ENCODE measurements around the gene SPARCL1. TPM values are rescaled to one million over a fixed set of nuclear protein-coding genes. Genes with fewer than 3 reads are reported as not detected.
A peak's percentile ranks its signal among the peaks of the same experiment; 100 is the strongest.

SPARCL1 gene
- total RNA-seq, 1 donor from 2014 or later, result 26.1 TPM

DNA sequence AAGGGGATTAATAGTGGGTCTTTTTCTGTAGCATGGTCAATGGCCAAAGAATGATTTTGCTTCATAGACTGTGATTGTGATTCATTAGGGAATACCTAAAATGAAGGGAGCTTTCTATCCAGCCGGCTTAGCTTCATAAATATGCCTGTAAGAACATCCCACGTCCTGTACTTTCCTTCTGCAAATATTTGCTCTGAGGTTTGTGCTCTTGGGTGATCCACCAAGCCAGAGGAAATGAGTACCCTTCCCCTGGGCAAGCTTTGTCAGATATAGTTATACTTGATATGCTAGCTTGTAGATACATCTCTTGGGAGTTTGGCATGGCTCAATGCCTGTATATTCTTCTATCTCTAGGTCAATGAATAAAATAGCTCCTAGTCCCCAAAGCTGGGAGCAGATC is 28.2 kb upstream of the SPARCL1 start:
- Mint-ChIP-seq H3K36me3 (ENCODE audit: low read depth) (no peaks in the 10 kb centered on the region), H3K9me3 (ENCODE audit: low read depth) (no peaks in the 10 kb centered on the region), H3K4me3 (ENCODE audit: unreplicated experiment) (no peak overlapping the region), H3K4me1 (ENCODE audit: low read depth) (peaks cover 20% of the 10 kb centered on the region), H3K27me3 (ENCODE audit: low read depth) (no peaks in the 10 kb centered on the region), H3K27ac (ENCODE audit: unreplicated experiment) (peak overlapping the region; percentile 66)
- no peak for DNase-seq (ENCODE audit: low spot score)
- TF ChIP-seq, protein P1, sequence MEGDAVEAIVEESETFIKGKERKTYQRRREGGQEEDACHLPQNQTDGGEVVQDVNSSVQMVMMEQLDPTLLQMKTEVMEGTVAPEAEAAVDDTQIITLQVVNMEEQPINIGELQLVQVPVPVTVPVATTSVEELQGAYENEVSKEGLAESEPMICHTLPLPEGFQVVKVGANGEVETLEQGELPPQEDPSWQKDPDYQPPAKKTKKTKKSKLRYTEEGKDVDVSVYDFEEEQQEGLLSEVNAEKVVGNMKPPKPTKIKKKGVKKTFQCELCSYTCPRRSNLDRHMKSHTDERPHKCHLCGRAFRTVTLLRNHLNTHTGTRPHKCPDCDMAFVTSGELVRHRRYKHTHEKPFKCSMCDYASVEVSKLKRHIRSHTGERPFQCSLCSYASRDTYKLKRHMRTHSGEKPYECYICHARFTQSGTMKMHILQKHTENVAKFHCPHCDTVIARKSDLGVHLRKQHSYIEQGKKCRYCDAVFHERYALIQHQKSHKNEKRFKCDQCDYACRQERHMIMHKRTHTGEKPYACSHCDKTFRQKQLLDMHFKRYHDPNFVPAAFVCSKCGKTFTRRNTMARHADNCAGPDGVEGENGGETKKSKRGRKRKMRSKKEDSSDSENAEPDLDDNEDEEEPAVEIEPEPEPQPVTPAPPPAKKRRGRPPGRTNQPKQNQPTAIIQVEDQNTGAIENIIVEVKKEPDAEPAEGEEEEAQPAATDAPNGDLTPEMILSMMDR (IDR thresholded peaks at IDR 0.05), result no peak

GRCh38 chr4:87555773-87556619 is 26.8 kb upstream of the SPARCL1 start:
- TF ChIP-seq, protein P1 (IDR thresholded peaks at IDR 0.05), result no peak
- no peaks in the 10 kb centered on the region for H3K9me3 Mint-ChIP-seq (ENCODE audit: low read depth)
- no peak overlapping the region for H3K4me3 Mint-ChIP-seq (ENCODE audit: unreplicated experiment)
- no peaks in the 10 kb centered on the region for H3K36me3 Mint-ChIP-seq (ENCODE audit: low read depth)
- DNase-seq (ENCODE audit: low spot score), result no peak
- peaks cover 2% of the 10 kb centered on the region for H3K27me3 Mint-ChIP-seq (ENCODE audit: low read depth)
- H3K4me1 Mint-ChIP-seq (ENCODE audit: low read depth), result peaks cover 20% of the 10 kb centered on the region
- H3K27ac Mint-ChIP-seq (ENCODE audit: unreplicated experiment), result peak overlapping the region; percentile 90

GRCh38 chr4:87553182-87553581 is 24.0 kb upstream of the SPARCL1 start:
- Mint-ChIP-seq H3K4me1 (ENCODE audit: low read depth) (peaks cover 20% of the 10 kb centered on the region), H3K36me3 (ENCODE audit: low read depth) (no peaks in the 10 kb centered on the region), H3K9me3 (ENCODE audit: low read depth) (no peaks in the 10 kb centered on the region), H3K27ac (ENCODE audit: unreplicated experiment) (no peak overlapping the region), H3K4me3 (ENCODE audit: unreplicated experiment) (no peak overlapping the region), H3K27me3 (ENCODE audit: low read depth) (peaks cover 4% of the 10 kb centered on the region)
- TF ChIP-seq, protein P1 (IDR thresholded peaks at IDR 0.05), result no peak
- DNase-seq (ENCODE audit: low spot score), result no peak

DNA sequence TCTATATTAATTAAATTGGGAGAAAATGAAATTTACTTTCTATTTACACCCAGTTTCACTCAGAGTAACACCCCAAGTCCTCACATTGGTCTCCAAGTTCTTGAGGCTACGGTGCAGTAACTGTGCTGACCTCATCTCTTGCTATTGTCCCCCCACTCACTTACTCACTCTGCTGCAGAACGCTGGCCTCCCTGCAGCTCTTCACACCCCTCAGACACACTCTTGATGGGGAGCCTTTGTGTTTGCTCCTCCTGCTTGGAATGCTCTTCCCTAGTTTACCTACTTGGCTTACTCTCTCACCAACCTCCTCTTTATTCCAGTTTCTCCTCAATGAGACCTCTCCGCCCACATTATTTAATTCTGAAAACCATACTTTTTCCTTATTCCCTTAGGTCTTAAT is 22.2 kb upstream of the SPARCL1 start:
- peaks cover 4% of the 10 kb centered on the region for H3K27me3 Mint-ChIP-seq (ENCODE audit: low read depth)
- no peak overlapping the region for H3K27ac Mint-ChIP-seq (ENCODE audit: unreplicated experiment)
- H3K36me3 Mint-ChIP-seq (ENCODE audit: low read depth), result no peaks in the 10 kb centered on the region
- TF ChIP-seq, protein P1 (IDR thresholded peaks at IDR 0.05), result no peak
- DNase-seq (ENCODE audit: low spot score), result no peak
- H3K4me3 Mint-ChIP-seq (ENCODE audit: unreplicated experiment), result no peak overlapping the region
- H3K4me1 Mint-ChIP-seq (ENCODE audit: low read depth), result peaks cover 9% of the 10 kb centered on the region
- no peaks in the 10 kb centered on the region for H3K9me3 Mint-ChIP-seq (ENCODE audit: low read depth)

GRCh38 chr4:87547016-87547708 is 18.0 kb upstream of the SPARCL1 start:
- TF ChIP-seq, protein P1 (IDR thresholded peaks at IDR 0.05), result no peak
- Mint-ChIP-seq H3K27ac (ENCODE audit: unreplicated experiment) (peak overlapping the region; percentile 10), H3K27me3 (ENCODE audit: low read depth) (peaks cover 4% of the 10 kb centered on the region), H3K36me3 (ENCODE audit: low read depth) (no peaks in the 10 kb centered on the region), H3K4me3 (ENCODE audit: unreplicated experiment) (no peak overlapping the region), H3K9me3 (ENCODE audit: low read depth) (no peaks in the 10 kb centered on the region), H3K4me1 (ENCODE audit: low read depth) (no peaks in the 10 kb centered on the region)
- no peak for DNase-seq (ENCODE audit: low spot score)

All from chondrocyte (in vitro differentiated cells).